GM10266 (cell line): ENCODE measurements around the gene MICAL2.

Experiments used
- DNase-seq: peaks from one replicate; pipeline ENCODE4 v3.0.0; 2012; ENCODE audit errors: extremely low spot score
- CTCF ChIP-seq: IDR thresholded peaks from 2 replicates; pipeline ENCODE4 v1.5.1; 2012; ENCODE audit warnings: mild to moderate bottlenecking, low read depth; ENCODE audit not compliant: control insufficient read depth, insufficient read depth; ENCODE audit errors: missing control alignments

The MICAL2 gene

GRCh38 chr11:12288931-12289666, 178.7 kb downstream of the MICAL2 start:
- no peak for TF ChIP-seq CTCF
- DNase-seq: peak; percentile 3

GRCh38 chr11:12289667-12290476, 179.5 kb downstream of the MICAL2 start:
- no peak for TF ChIP-seq CTCF
- peak; percentile 7 for DNase-seq

- TF ChIP-seq CTCF: no peak
Observed at GRCh38 chr11:12290477-12290922, 180.1 kb downstream of the MICAL2 start.

GRCh38 chr11:12291313-12291712, 180.9 kb downstream of the MICAL2 start:
- DNase-seq: peak; percentile 1
- no peak for TF ChIP-seq CTCF

More at GRCh38 chr11:12290477-12290922, 180.1 kb downstream of the MICAL2 start:
- peak; percentile 2 for DNase-seq

- peak; percentile 1 for DNase-seq
- no peak for TF ChIP-seq CTCF
Observed at GRCh38 chr11:12291766-12292165, 181.4 kb downstream of the MICAL2 start.

- no peak for DNase-seq
- TF ChIP-seq CTCF: no peak
Observed at GRCh38 chr11:12292766-12293165, 182.4 kb downstream of the MICAL2 start.

GRCh38 chr11:12293486-12293885, 183.1 kb downstream of the MICAL2 start:
- no peak for DNase-seq
- TF ChIP-seq CTCF: no peak
